GM12891 (cell line): ENCODE measurements around the gene CRIP1.

Experiments used
- PAX5 ChIP-seq: IDR thresholded peaks from 2 replicates; pipeline ENCODE4 v1.6.1; 2011; ENCODE audit warnings: low read length, moderate library complexity, mild to moderate bottlenecking; ENCODE audit not compliant: insufficient read depth, severe bottlenecking
- POLR2A ChIP-seq: IDR thresholded peaks from 2 replicates; pipeline ENCODE4 v1.6.1; 2011; ENCODE audit warnings: low read depth, low read length, control low read depth
- POLR2AphosphoS5 ChIP-seq: IDR thresholded peaks from 2 replicates; pipeline ENCODE4 v1.6.1; 2011; ENCODE audit warnings: low read depth, low read length, control low read depth
- POU2F2 ChIP-seq: IDR thresholded peaks from 2 replicates; pipeline ENCODE4 v1.6.1; 2011; ENCODE audit warnings: low read depth, mild to moderate bottlenecking, control low read depth, low read length, moderate library complexity

GRCh38 chr14:105478398-105479251 is 8.1 kb upstream of the CRIP1 start:
- TF ChIP-seq POLR2A, result no peak
- TF ChIP-seq PAX5, result no peak
- TF ChIP-seq POLR2AphosphoS5, result no peak
- TF ChIP-seq POU2F2, result no peak
